ENCODE results near the gene IQCK. TPM values are rescaled to one million over a fixed set of nuclear protein-coding genes. Genes with fewer than 3 reads are reported as not detected.

The IQCK gene
- total and polyA plus RNA-seq, 2 experiments from 2014 or later = 13.2 to 13.9 TPM

DNA sequence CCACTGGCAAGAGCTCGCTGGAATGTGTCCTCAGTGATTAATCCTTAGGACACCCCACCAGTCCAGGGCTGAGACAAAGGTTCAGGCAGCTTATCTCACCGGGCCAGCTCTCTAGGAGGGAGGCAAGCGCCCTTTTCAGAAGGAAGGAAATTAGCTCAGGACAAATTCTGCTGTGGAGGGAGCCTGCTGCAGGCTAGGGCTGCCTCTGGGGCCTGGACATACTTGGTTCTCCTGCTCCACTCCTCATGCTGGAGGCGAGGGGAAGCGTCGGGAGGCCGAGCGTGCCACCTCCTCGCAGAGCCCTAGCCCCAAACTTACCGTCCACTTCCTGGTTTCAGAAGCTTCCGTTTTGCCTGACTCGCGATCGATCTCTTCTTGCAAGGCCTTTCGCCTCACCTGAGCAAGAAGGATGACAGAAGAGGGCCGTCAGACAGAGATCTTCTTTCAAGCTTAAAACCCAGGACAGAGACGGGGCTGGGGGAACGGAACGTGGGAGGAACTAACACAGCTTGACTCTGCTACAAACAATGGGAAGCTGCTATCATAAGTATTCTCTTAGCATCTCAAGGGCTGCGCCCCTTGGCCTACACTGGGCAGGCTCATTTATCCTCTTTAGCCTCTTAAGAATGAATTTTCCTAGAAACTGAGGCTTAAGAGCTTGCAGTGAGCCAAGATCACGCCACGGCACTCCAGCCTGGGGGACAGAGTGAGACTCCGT lies 7.7 kb upstream of the IQCK start:
- H3K27ac ChIP-seq = no peak overlapping the region
- no peak overlapping the region for H3K4me3 ChIP-seq
- no peak for DNase-seq (ENCODE audit: low read depth in 1 of 2, low spot score in 1 of 2)
- no peaks in the 10 kb centered on the region for H3K9me3 ChIP-seq (ENCODE audit: low read depth)
- no peaks in the 10 kb centered on the region for H3K27me3 ChIP-seq
- peaks cover 11% of the 10 kb centered on the region for H3K36me3 ChIP-seq
- no peak for TF ChIP-seq CTCF (IDR thresholded peaks at IDR 0.05; ENCODE audit: low read depth, low read length)
- no peaks in the 10 kb centered on the region for H3K4me1 ChIP-seq (ENCODE audit: low read depth)

- Histone ChIP-seq H3K4me1 (ENCODE audit: low read depth) (no peaks in the 10 kb centered on the region), H3K9me3 (ENCODE audit: low read depth) (no peaks in the 10 kb centered on the region), H3K27me3 (no peaks in the 10 kb centered on the region), H3K36me3 (peaks cover 11% of the 10 kb centered on the region), H3K4me3 (no peak overlapping the region), H3K27ac (no peak overlapping the region)
- DNase-seq (ENCODE audit: low read depth in 1 of 2, low spot score in 1 of 2) = no peak
- TF ChIP-seq CTCF (IDR thresholded peaks at IDR 0.05; ENCODE audit: low read depth, low read length) = no peak
Measured at GRCh38 chr16:19710991-19711545, 7.0 kb upstream of the IQCK start.

- Histone ChIP-seq H3K9me3 (ENCODE audit: low read depth) (no peaks in the 10 kb centered on the region), H3K27me3 (no peaks in the 10 kb centered on the region), H3K36me3 (peaks cover 10% of the 10 kb centered on the region), H3K4me1 (ENCODE audit: low read depth) (peaks cover 3% of the 10 kb centered on the region), H3K4me3 (no peak overlapping the region), H3K27ac (no peak overlapping the region)
- DNase-seq (ENCODE audit: low read depth in 1 of 2, low spot score in 1 of 2) = no peak
- no peak for TF ChIP-seq CTCF (IDR thresholded peaks at IDR 0.05; ENCODE audit: low read depth, low read length)
Measured at GRCh38 chr16:19711643-19712042, 6.4 kb upstream of the IQCK start.

GRCh38 chr16:19712418-19713058 lies 5.5 kb upstream of the IQCK start:
- peaks cover 6% of the 10 kb centered on the region for H3K4me1 ChIP-seq (ENCODE audit: low read depth)
- no peaks in the 10 kb centered on the region for H3K27me3 ChIP-seq
- no peak for TF ChIP-seq CTCF (IDR thresholded peaks at IDR 0.05; ENCODE audit: low read depth, low read length)
- DNase-seq (ENCODE audit: low read depth in 1 of 2, low spot score in 1 of 2) = no peak
- no peaks in the 10 kb centered on the region for H3K9me3 ChIP-seq (ENCODE audit: low read depth)
- no peak overlapping the region for H3K4me3 ChIP-seq
- H3K27ac ChIP-seq = no peak overlapping the region
- peaks cover 8% of the 10 kb centered on the region for H3K36me3 ChIP-seq

GRCh38 chr16:19713697-19714096 lies 4.4 kb upstream of the IQCK start:
- H3K9me3 ChIP-seq (ENCODE audit: low read depth) = no peaks in the 10 kb centered on the region
- H3K27ac ChIP-seq = no peak overlapping the region
- H3K4me3 ChIP-seq = no peak overlapping the region
- peaks cover 6% of the 10 kb centered on the region for H3K4me1 ChIP-seq (ENCODE audit: low read depth)
- no peaks in the 10 kb centered on the region for H3K27me3 ChIP-seq
- peaks cover 8% of the 10 kb centered on the region for H3K36me3 ChIP-seq
- no peak for DNase-seq (ENCODE audit: low read depth in 1 of 2, low spot score in 1 of 2)
- no peak for TF ChIP-seq CTCF (IDR thresholded peaks at IDR 0.05; ENCODE audit: low read depth, low read length)
